Adrenal gland (tissue), 12 donors: Measurements from ENCODE around the gene CEND1. TPM values are rescaled to one million over a fixed set of nuclear protein-coding genes. Genes with fewer than 3 reads are reported as not detected.
A peak's percentile ranks its signal among the peaks of the same experiment; 100 is the strongest.

Experiments
- DNase-seq, 7 donors: peaks; one replicate each; pipeline ENCODE4 v3.0.0-alpha.2; 2019 to 2020
- H3K27ac ChIP-seq, 5 donors: fragments of 200-600 bp; sonication (generic) in 4 of 5; 1 replicate in 3 of 5; 2 replicates in 2 of 5; pipeline versions ENCODE4 v1.5.1 to v1.8.0; 2016 to 2020; ENCODE audit warnings: mild to moderate bottlenecking in 1 of 5
- H3K27me3 ChIP-seq: fragments of 200-600 bp; 2 replicates; pipeline ENCODE4 v1.8.0; 2021
- H3K36me3 ChIP-seq, 2 donors: fragments of 200-600 bp; replicated peaks in 1 of 2; 1 replicate in 1 of 2; 2 replicates in 1 of 2; pipeline versions ENCODE4 v1.5.1 to v1.8.0; 2018 to 2022
- H3K4me1 ChIP-seq, 2 donors: fragments of 200-600 bp; replicated peaks in 1 of 2; 1 replicate in 1 of 2; 2 replicates in 1 of 2; pipeline versions ENCODE4 v1.5.1 to v1.8.0; 2018 to 2021
- H3K4me3 ChIP-seq, 4 donors: fragments of 200-600 bp; sonication (generic) in 3 of 4; one replicate each; pipeline ENCODE4 v1.5.1; 2016 to 2018
- H3K9me3 ChIP-seq, 3 donors: fragments of 200-600 bp; sonication (generic) in 1 of 3; replicated peaks in 1 of 3; 1 replicate in 2 of 3; 2 replicates in 1 of 3; pipeline versions ENCODE4 v1.5.1 to v1.8.0; 2016 to 2021
- POLR2A ChIP-seq, 2 donors: fragments of 450-650 bp; IDR thresholded peaks; one replicate each; pipeline ENCODE4 v1.6.1; 2017; ENCODE audit warnings: antibody characterized with exemption in 2 of 2, mild to moderate bottlenecking in 2 of 2, moderate library complexity in 1 of 2
- WGBS, 4 donors: extraction: QIAGEN DNeasy Blood & Tissue Kit in 2 of 4; methylation state at CpG; one replicate each; pipeline versions ENCODE4 v1.1.5 to v1.1.7; 2013 to 2017; 5-methylcytosine and 5-hydroxymethylcytosine counted together
- intact Hi-C, 2 donors: fragments of 100-400 bp; cut with DNase I; formaldehyde crosslinking; loops; one replicate each; pipeline versions ENCODE4 v1.14.1 to v1.15.0; 2022 to 2023
- polyA plus RNA-seq, 3 donors: library from polyadenylated mRNA; stranded (reverse); fragments of 200-250 nt in 2 of 3; fragments of 350-450 nt in 1 of 3; fragmentation: Illumina TruSeq in 1 of 3; extraction: RNeasy Lipid Tissue Mini Kit (QIAGEN cat#74804) in 1 of 3; gene quantifications; one replicate each; pipeline ENCODE4 v1.2.3, GENCODE V29; 2013 to 2014
- total RNA-seq, 9 donors: library from RNA; depleted of rRNA in 4 of 9; stranded (reverse); fragments of >200 nt in 4 of 9; fragments of 120-200 nt in 1 of 9; fragmentation: NEBNext Ultra II Directional in 1 of 9; extraction: Animal tissue kit (Norgen Biotek cat#: 25700) in 1 of 9; gene quantifications; one replicate each; pipeline versions ENCODE4 v1.1.0 to v1.2.4, GENCODE V29; 2013 to 2023
- TF ChIP-seq, protein P1 (sequence below), 6 experiments: fragments of 450-650 bp in 4 of 6; fragments of 200-600 bp in 2 of 6; sonication (generic) in 1 of 6; IDR thresholded peaks; 1 replicate in 5 of 6; 2 replicates in 1 of 6; pipeline versions ENCODE4 v1.5.1 to v1.8.0; 2016 to 2021; ENCODE audit warnings: antibody characterized with exemption in 6 of 6, mild to moderate bottlenecking in 2 of 6, moderate library complexity in 1 of 6
- donor health status: healthy with polysubstance abuse.
- donor health status: Bipolar disorder and iron deficiency.
- donor health status: DM: yes; HTN: yes; CAD: no.
- donor health status: DM: no; HTN: no; CAD: no.
- donor health status: DM: no; HTN: no; CAD: no.
- donor health status: DM: yes; HTN: yes; CAD: no.

The CEND1 gene
- total and polyA plus RNA-seq, 12 donors: 0.42 to 14.5 (median 3.0) TPM; not detected in 4

DNA sequence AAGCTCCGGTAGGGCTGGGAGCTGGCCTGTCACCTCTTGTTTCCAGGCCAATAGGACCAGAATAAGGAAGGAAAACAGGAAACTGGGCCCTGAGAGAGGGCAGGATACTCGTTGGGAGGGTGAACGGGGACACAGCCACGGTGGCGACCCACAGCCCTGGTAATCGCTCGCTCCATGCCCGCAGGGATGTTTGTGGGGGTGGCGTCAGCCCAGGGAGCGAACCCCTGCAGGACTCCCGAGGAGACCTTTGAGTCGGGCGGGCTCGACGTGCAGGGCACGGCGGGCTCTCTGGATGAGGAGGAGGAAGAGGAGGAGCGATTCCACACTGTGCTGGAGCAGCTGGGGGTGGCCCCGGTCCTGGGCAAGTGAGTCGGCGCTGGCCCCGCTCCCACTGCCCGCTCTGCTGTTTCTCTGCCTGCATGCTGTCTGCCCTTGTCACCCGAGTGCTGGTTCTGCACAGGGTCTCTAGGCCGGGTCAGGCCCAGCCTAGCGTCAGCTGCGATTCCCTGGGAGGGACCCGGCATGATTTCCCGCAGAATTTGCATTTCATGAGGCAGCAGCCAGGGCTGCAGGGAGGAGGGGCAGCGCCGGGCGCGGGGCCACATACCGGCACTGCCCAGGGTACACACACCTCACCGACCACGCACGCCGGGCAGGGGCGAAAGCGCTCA is 39.4 kb upstream of the CEND1 start:
- 36 to 53% (median 41%) methylated on average over 8 to 40 of the region's 40 CpGs for whole genome bisulfite sequencing, 4 donors
- Histone ChIP-seq H3K9me3 (no peaks in the 10 kb centered on the region), H3K36me3 (peaks cover 0 to 9% of the 10 kb centered on the region in 2 donors), H3K4me1 (peaks cover 42 to 73% of the 10 kb centered on the region in 2 donors), H3K27ac (peak overlapping the region in 3 of 5 donors; percentile 32 to 53 (median 35)), H3K27me3 (no peaks in the 10 kb centered on the region), H3K4me3 (peak overlapping the region in 2 of 4 donors; percentile 8 to 54)
- TF ChIP-seq, protein P1, sequence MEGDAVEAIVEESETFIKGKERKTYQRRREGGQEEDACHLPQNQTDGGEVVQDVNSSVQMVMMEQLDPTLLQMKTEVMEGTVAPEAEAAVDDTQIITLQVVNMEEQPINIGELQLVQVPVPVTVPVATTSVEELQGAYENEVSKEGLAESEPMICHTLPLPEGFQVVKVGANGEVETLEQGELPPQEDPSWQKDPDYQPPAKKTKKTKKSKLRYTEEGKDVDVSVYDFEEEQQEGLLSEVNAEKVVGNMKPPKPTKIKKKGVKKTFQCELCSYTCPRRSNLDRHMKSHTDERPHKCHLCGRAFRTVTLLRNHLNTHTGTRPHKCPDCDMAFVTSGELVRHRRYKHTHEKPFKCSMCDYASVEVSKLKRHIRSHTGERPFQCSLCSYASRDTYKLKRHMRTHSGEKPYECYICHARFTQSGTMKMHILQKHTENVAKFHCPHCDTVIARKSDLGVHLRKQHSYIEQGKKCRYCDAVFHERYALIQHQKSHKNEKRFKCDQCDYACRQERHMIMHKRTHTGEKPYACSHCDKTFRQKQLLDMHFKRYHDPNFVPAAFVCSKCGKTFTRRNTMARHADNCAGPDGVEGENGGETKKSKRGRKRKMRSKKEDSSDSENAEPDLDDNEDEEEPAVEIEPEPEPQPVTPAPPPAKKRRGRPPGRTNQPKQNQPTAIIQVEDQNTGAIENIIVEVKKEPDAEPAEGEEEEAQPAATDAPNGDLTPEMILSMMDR (IDR thresholded peaks at IDR 0.05): no peak
- TF ChIP-seq POLR2A (IDR thresholded peaks at IDR 0.05): no peak
- DNase-seq: peak in 1 of 7 donors; percentile 47
- intact Hi-C loops: no loop called here

DNA sequence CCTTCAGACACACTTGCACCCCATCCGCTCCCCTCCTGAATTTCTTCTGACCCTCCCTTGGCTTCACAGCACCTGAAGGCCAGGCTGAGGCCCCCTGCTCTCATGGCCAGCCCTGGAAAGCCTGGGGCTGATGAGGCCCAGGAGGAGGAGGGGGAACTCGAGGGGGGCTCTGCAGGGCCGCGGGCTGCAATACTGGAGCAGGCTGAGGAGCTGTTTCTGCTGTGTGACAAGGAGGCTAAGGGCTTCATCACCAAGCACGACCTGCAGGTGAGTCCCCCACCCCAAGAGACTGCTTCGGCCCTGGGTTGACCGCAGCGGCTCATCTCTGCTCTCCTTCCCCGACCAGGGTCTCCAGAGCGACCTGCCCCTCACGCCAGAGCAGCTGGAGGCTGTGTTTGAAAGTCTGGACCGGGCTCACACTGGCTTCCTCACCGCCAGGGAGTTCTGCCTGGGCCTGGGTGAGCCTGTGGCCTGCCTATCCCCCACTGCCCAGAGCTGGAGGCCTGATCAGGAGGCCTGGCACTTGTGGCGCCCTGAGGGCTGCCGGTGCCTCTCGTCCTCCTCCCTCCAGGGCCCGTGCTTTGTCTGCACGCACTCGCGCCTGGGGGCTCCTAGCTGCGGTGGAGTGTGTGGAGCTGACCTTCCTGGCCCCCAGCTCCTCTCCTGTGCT is 38.8 kb upstream of the CEND1 start:
- Histone ChIP-seq H3K27ac (peak overlapping the region in 2 of 5 donors; percentile 6 to 35), H3K9me3 (no peaks in the 10 kb centered on the region), H3K4me1 (peaks cover 36 to 66% of the 10 kb centered on the region in 2 donors), H3K36me3 (peaks cover 0 to 16% of the 10 kb centered on the region in 2 donors), H3K27me3 (no peaks in the 10 kb centered on the region), H3K4me3 (no peak overlapping the region)
- intact Hi-C loops: no loop called here
- DNase-seq: peak in 1 of 7 donors; percentile 62
- WGBS, 4 donors: 58 to 76% (median 64%) methylated on average over 2 to 21 of the region's 21 CpGs
- TF ChIP-seq POLR2A (IDR thresholded peaks at IDR 0.05): peak in 1 of 2 donors; percentile 9
- TF ChIP-seq, protein P1 (IDR thresholded peaks at IDR 0.05): no peak

DNA sequence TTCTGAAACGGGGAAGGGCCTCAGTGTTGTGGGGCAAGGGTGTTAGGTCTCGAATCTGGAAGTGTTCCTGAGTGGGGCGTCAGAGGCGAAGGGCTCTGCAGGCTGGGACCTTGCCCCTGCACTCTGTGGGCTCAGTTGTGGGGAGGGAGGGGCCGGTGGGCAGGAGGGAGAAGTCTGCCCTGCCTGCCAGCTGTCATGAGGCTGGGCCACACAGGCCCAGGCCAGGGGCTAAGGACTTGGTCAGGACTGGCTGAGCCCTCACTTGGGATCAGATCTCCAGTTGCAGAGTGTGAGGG is 38.0 kb upstream of the CEND1 start, which contains the start of gene CRACR2B:
Gene CRACR2B, plus strand, starts transcription at position 23 of the 296 bp plus-strand sequence. CDS start 689 bp downstream, outside the sequence.
- Histone ChIP-seq H3K4me1 (peaks cover 36 to 62% of the 10 kb centered on the region in 2 donors), H3K27ac (peak within 1 kb of the TSS in 4 of 5 donors; percentile 35 to 67 (median 46)), H3K36me3 (peaks cover 0 to 24% of the 10 kb centered on the region in 2 donors), H3K27me3 (no peaks in the 10 kb centered on the region), H3K4me3 (peak within 1 kb of the TSS in 2 of 4 donors; percentile 26 to 54), H3K9me3 (no peaks in the 10 kb centered on the region)
- TF ChIP-seq, protein P1 (IDR thresholded peaks at IDR 0.05): no peak
- TF ChIP-seq POLR2A (IDR thresholded peaks at IDR 0.05): no peak
- no peak for DNase-seq
- WGBS, 4 donors: 19 to 47% (median 39%) methylated on average over 4 to 5 of the region's 5 CpGs
- intact Hi-C loops: no loop called here

DNA sequence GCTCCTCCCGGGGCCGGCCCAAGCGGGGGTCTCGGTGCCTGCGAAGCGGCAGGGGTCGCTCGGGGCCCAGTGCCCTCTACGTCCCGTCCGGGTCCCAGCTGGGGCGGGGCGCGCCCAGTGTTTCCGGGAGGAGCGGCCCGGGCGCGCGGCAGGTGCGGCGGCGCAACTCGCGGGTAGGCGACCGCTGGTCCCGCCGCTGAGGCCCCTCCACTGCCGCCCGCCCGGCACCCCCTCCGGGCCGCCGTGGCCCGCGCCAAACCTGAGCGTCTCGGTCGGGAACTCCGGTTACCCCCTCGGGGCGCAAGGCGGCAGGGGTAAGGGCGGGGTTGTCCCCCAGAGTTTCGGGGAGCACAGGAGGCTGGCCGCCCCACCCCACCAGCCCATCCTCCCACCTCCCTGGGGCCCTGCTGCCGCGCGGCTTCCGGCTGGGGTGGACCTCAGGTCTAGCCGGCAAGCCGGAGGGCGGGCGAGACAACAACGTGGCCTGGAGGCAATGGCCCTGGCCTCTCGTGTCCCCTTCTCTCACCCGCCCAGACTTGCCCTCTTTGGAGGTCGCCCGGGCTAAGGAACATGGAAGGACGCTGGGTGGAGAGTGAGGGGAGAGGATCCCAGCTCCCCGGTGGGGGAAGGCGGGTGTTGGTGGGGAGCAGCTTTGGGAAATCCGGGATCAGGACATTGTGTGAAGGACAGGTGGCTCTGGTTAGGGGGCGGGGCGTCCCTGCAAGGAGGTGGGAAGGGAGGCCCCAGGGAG is 37.4 kb upstream of the CEND1 start:
- 3 to 33% (median 8%) methylated on average over 12 to 66 of the region's 66 CpGs for WGBS, 4 donors
- no peaks in the 10 kb centered on the region for H3K9me3 ChIP-seq
- TF ChIP-seq, protein P1 (IDR thresholded peaks at IDR 0.05): no peak
- TF ChIP-seq POLR2A (IDR thresholded peaks at IDR 0.05): no peak
- H3K4me3 ChIP-seq: peak overlapping the region in 2 of 4 donors; percentile 26 to 54
- intact Hi-C loops: no loop called here
- H3K36me3 ChIP-seq: peaks cover 0 to 28% of the 10 kb centered on the region in 2 donors
- no peak for DNase-seq
- peak overlapping the region in 4 of 5 donors; percentile 17 to 67 (median 46) for H3K27ac ChIP-seq
- H3K4me1 ChIP-seq: peaks cover 36 to 64% of the 10 kb centered on the region in 2 donors
- H3K27me3 ChIP-seq: no peaks in the 10 kb centered on the region
